PFSK-1 (cell line): ENCODE measurements around the gene RHBDD2.

Experiments
- FOXP2 ChIP-seq: optimal IDR thresholded peaks from 2 replicates; pipeline ENCODE3; 2011; ENCODE audit warnings: borderline replicate concordance, control low read depth, inconsistent platforms; ENCODE audit not compliant: insufficient read depth; ENCODE audit errors: extremely low read length, extremely low read depth
- POLR2AphosphoS5 ChIP-seq: IDR thresholded peaks from 2 replicates; pipeline ENCODE4 v1.6.1; 2012; ENCODE audit warnings: low read depth, mild to moderate bottlenecking, control low read depth, low read length, moderate library complexity
- SIN3A ChIP-seq: IDR thresholded peaks from 2 replicates; pipeline ENCODE4 v1.6.1; 2012; ENCODE audit warnings: mild to moderate bottlenecking, low read length, moderate library complexity, borderline replicate concordance; ENCODE audit not compliant: insufficient read depth
- TAF1 ChIP-seq: IDR thresholded peaks from 2 replicates; pipeline ENCODE4 v1.6.1; 2012; ENCODE audit warnings: low read length, control low read depth, borderline replicate concordance; ENCODE audit not compliant: insufficient read depth
- TF ChIP-seq, protein P1 (sequence below), 2 experiments: IDR thresholded peaks; 2 replicates each; pipeline versions ENCODE4 v1.6.1 to v1.8.0; 2011 to 2012; ENCODE audit warnings: low read depth in 2 of 2, low read length in 2 of 2, control low read depth in 1 of 2, inconsistent platforms in 1 of 2, mild to moderate bottlenecking in 1 of 2, moderate library complexity in 1 of 2; ENCODE audit not compliant: insufficient read depth in 1 of 2

The RHBDD2 gene

DNA sequence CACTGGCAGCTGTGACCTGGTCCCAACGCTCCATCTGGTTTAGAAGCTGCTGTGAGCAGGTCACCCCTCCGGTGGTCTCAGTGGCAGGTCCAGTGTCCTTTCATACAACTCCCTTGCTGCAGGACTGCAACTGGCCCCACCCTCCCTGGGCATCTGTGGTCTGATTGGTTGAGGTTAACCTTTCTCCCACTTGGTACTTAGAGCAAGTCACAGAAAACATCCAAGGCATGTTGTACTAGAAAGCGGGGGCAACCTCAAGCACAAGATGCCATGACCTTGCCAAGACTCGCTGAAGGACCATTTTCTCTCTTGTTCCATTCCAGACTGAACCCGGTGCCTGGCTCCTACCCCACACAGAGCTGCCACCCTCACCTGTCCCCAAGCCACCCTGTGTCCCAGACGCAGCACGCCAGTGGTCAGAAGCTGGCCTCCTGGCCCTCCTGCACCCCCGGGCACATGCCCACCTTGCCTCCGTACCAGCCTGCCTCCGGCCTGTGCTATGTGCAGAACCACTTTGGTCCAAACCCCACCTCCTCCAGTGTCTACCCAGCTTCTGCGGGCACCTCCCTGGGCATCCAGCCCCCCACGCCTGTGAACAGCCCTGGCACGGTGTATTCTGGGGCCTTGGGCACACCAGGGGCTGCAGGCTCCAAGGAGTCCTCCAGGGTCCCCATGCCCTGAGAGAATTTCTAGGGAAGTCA lies 9.0 kb downstream of the RHBDD2 start:
- no peak for TF ChIP-seq POLR2AphosphoS5
- no peak for TF ChIP-seq FOXP2
- TF ChIP-seq, protein P1, sequence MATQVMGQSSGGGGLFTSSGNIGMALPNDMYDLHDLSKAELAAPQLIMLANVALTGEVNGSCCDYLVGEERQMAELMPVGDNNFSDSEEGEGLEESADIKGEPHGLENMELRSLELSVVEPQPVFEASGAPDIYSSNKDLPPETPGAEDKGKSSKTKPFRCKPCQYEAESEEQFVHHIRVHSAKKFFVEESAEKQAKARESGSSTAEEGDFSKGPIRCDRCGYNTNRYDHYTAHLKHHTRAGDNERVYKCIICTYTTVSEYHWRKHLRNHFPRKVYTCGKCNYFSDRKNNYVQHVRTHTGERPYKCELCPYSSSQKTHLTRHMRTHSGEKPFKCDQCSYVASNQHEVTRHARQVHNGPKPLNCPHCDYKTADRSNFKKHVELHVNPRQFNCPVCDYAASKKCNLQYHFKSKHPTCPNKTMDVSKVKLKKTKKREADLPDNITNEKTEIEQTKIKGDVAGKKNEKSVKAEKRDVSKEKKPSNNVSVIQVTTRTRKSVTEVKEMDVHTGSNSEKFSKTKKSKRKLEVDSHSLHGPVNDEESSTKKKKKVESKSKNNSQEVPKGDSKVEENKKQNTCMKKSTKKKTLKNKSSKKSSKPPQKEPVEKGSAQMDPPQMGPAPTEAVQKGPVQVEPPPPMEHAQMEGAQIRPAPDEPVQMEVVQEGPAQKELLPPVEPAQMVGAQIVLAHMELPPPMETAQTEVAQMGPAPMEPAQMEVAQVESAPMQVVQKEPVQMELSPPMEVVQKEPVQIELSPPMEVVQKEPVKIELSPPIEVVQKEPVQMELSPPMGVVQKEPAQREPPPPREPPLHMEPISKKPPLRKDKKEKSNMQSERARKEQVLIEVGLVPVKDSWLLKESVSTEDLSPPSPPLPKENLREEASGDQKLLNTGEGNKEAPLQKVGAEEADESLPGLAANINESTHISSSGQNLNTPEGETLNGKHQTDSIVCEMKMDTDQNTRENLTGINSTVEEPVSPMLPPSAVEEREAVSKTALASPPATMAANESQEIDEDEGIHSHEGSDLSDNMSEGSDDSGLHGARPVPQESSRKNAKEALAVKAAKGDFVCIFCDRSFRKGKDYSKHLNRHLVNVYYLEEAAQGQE (IDR thresholded peaks at IDR 0.05; ENCODE audit: insufficient read depth in 1 of 2, low read depth in 2 of 2, low read length in 2 of 2), result no peak
- no peak for TF ChIP-seq TAF1
- TF ChIP-seq SIN3A, result no peak

DNA sequence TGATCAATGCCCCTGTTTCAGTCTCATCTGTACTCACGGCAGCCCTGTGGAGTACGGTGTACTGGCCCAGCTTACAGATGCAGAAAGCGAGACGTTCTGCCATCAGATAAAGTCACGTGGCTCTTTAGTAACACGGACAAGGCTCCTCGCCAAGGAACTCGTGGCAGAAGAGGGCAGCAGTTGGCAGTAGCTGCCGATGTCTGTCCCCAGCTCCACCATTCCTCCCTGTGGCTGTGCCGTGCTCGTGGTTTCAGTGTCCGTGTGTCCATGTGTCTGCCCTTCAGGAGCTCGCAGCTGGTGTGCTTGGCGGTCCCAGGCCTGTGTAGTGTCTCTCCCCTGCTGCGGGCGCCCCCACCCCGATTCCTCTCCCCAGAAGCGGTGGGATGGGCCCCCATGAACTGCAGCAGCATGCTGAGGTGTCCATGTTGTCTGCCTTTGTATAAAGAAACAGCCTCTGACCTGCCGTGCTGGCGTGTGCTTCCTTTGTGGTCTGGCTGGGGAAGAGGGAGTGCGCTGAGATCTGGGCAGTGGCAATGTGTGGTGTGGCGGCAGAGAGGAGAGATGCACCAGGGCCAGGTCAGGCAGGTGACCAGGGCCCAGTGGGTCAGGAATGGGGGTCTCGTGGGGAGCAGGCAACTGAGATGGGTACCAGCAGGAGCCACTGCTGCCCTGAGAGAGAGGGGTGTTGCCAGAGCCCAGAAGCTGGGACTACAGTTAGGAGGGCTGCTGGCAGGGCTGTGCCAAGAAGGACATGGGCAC lies 9.8 kb downstream of the RHBDD2 start:
- TF ChIP-seq, protein P1 (IDR thresholded peaks at IDR 0.05; ENCODE audit: insufficient read depth in 1 of 2, low read depth in 2 of 2, low read length in 2 of 2), result no peak

DNA sequence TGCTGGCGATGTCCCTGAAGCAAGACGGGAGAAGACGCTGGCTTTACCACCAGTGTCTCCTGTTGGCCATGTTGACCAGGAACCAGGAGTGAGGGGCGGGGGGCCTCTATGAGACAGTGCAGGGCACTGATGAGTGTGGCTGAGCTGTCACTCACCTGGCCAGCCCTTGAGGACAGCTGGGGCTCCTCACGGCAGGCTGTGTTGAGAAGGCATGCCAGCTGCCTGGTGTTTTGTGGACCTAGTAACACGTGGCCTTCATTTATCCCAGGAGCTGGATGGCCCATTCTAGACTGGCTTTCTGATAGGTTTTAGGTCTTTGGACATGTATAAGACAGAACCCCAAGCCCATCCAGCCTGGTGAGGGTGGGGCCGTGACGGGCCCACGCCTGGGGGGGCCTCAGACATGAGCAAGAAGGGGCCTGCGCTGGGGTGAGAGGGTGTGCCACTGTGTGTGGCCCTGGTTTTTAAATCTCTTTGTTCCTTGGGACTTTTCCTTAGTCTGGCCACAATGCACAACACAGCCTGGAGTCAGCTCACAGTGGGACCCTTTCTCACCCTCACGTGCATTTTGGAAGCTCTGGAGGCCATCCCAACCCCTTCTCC lies 10.5 kb downstream of the RHBDD2 start:
- TF ChIP-seq, protein P1 (IDR thresholded peaks at IDR 0.05; ENCODE audit: insufficient read depth in 1 of 2, low read depth in 2 of 2, low read length in 2 of 2), result no peak
- TF ChIP-seq SIN3A, result no peak
- TF ChIP-seq FOXP2, result no peak
- TF ChIP-seq POLR2AphosphoS5, result no peak
- TF ChIP-seq TAF1, result no peak

DNA sequence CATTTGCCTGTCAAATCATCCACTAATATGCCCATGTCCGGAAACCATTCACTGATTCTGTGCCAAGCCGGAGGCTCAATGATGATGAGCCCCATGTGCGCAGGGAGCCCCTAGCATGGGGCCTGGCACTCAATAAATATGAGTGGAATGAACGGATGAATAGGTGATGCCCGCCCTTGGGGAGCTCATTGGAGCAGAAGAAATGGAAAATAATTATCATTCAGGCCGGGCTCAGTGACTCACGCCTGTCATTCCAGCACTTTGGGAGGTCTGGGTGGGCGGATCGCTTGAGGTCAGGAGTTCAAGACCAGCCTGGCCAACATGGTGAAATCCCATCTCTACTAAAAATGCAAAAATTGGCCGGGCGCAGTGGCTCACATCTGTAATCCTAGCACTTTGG lies 11.0 kb downstream of the RHBDD2 start:
- TF ChIP-seq POLR2AphosphoS5, result no peak
- TF ChIP-seq TAF1, result no peak
- TF ChIP-seq, protein P1 (IDR thresholded peaks at IDR 0.05; ENCODE audit: insufficient read depth in 1 of 2, low read depth in 2 of 2, low read length in 2 of 2), result no peak
- TF ChIP-seq FOXP2, result no peak
- no peak for TF ChIP-seq SIN3A
